Measurements from ENCODE around the gene ST7.

DNA sequence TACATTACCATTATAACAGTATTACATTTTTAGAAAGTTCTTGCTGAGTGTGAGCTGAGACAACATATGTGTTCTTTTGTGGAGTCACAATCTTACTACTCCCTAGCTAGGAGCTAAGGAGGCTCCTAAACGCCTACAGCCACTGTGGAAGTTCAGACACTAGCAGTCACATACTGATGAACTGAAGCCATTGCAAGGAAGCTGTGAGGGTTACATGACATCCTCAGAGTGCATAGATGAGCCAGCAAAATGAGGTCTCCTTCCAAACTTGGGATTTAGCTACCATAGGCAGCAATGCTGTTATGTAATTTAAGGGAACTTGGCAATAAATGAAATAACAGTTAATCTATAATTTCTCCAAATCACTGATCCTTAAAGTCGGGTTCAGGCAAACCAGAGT is 10.8 kb upstream of the ST7 start:
- TF ChIP-seq, protein P1, sequence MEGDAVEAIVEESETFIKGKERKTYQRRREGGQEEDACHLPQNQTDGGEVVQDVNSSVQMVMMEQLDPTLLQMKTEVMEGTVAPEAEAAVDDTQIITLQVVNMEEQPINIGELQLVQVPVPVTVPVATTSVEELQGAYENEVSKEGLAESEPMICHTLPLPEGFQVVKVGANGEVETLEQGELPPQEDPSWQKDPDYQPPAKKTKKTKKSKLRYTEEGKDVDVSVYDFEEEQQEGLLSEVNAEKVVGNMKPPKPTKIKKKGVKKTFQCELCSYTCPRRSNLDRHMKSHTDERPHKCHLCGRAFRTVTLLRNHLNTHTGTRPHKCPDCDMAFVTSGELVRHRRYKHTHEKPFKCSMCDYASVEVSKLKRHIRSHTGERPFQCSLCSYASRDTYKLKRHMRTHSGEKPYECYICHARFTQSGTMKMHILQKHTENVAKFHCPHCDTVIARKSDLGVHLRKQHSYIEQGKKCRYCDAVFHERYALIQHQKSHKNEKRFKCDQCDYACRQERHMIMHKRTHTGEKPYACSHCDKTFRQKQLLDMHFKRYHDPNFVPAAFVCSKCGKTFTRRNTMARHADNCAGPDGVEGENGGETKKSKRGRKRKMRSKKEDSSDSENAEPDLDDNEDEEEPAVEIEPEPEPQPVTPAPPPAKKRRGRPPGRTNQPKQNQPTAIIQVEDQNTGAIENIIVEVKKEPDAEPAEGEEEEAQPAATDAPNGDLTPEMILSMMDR (IDR thresholded peaks at IDR 0.05) = no peak
- no peak for TF ChIP-seq EZH2 (IDR thresholded peaks at IDR 0.05; ENCODE audit: borderline replicate concordance, insufficient read depth, low read depth, low read length, poor library complexity, severe bottlenecking)
